Mammary epithelial cell (primary cell): ENCODE results near the gene LPCAT3.

ENCODE experiments used
- CTCF ChIP-seq, 2 donors: IDR thresholded peaks in 1 of 2; conservative IDR thresholded peaks in 1 of 2; 2 replicates each; pipeline ENCODE4 v1.5.1; 2011 to 2012; ENCODE audit warnings: inconsistent platforms in 2 of 2, low read length in 2 of 2, mild to moderate bottlenecking in 2 of 2, control low read depth in 1 of 2, low read depth in 1 of 2; ENCODE audit not compliant: insufficient read depth in 1 of 2; ENCODE audit errors: extremely low read depth in 1 of 2
- EZH2 ChIP-seq: IDR thresholded peaks from 2 replicates; pipeline ENCODE4 v1.6.1; 2012; ENCODE audit warnings: low read length, inconsistent platforms, borderline replicate concordance

GRCh38 chr12:6928022-6928702, 90.1 kb downstream of the LPCAT3 start:
- TF ChIP-seq CTCF (conservative IDR thresholded peaks at IDR 0.05 in 1 of 2, IDR thresholded peaks at IDR 0.05 in 1 of 2; ENCODE audit: extremely low read depth in 1 of 2, insufficient read depth in 1 of 2, low read depth in 1 of 2, low read length in 2 of 2) (no peak), EZH2 (no peak)
